GM12875 (cell line): ENCODE data around the gene NR6A1.

Source experiments
- H3K4me3 ChIP-seq: one replicate; pipeline ENCODE4 v1.5.1; 2011; ENCODE audit warnings: low read depth, low read length, control low read depth
- TF ChIP-seq, protein P1 (sequence below): IDR thresholded peaks from 2 replicates; pipeline ENCODE4 v1.5.1; 2011; ENCODE audit warnings: low read depth, mild to moderate bottlenecking, control low read depth, inconsistent platforms, low read length, moderate library complexity, borderline replicate concordance; ENCODE audit not compliant: insufficient read depth

NR6A1 gene

DNA sequence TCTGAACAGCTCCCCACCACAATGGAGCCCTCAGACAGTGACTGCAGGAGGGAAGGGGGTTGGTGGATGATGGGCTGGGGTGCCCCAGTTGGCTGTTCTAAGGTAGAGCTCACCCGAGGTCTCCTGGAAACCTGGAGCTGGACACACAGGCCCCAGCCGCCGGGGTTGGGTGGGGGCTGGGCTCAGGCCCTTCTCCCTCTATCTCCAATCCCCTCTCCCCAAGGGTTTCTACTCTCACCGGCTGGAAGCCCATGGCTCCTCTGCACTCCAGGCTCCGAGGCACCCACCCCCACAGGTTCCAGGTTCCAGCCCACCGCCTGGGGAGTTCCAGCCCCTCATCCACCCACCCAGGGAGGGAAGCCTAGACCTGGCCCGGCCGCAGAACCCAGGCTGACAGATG, 264.7 kb downstream of the NR6A1 start:
- H3K4me3 ChIP-seq: no peak overlapping the region
- TF ChIP-seq, protein P1, sequence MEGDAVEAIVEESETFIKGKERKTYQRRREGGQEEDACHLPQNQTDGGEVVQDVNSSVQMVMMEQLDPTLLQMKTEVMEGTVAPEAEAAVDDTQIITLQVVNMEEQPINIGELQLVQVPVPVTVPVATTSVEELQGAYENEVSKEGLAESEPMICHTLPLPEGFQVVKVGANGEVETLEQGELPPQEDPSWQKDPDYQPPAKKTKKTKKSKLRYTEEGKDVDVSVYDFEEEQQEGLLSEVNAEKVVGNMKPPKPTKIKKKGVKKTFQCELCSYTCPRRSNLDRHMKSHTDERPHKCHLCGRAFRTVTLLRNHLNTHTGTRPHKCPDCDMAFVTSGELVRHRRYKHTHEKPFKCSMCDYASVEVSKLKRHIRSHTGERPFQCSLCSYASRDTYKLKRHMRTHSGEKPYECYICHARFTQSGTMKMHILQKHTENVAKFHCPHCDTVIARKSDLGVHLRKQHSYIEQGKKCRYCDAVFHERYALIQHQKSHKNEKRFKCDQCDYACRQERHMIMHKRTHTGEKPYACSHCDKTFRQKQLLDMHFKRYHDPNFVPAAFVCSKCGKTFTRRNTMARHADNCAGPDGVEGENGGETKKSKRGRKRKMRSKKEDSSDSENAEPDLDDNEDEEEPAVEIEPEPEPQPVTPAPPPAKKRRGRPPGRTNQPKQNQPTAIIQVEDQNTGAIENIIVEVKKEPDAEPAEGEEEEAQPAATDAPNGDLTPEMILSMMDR: no peak

DNA sequence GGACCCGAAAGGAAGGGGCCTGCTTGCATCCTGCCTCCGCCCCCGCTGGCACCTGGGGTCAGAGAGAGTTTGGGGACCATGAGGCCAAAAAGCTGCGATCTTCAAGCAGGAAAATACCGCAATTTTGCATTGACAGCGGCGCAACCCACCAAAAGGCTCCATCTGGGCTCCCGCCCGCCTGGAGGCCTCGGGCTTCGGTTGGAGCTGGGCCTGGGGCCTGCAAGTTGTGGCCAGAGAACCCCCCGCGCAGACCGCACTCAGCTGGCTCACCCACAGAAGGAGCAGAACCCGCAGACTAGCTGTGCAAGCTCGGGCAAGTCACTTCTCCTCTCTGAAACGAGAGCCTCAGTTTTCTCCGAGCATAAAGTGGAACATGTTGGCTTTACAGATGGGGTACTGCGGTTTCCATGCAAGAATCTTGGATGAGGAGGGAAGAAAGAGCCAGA, 265.2 kb downstream of the NR6A1 start:
- H3K4me3 ChIP-seq: no peak overlapping the region
- TF ChIP-seq, protein P1: no peak

DNA sequence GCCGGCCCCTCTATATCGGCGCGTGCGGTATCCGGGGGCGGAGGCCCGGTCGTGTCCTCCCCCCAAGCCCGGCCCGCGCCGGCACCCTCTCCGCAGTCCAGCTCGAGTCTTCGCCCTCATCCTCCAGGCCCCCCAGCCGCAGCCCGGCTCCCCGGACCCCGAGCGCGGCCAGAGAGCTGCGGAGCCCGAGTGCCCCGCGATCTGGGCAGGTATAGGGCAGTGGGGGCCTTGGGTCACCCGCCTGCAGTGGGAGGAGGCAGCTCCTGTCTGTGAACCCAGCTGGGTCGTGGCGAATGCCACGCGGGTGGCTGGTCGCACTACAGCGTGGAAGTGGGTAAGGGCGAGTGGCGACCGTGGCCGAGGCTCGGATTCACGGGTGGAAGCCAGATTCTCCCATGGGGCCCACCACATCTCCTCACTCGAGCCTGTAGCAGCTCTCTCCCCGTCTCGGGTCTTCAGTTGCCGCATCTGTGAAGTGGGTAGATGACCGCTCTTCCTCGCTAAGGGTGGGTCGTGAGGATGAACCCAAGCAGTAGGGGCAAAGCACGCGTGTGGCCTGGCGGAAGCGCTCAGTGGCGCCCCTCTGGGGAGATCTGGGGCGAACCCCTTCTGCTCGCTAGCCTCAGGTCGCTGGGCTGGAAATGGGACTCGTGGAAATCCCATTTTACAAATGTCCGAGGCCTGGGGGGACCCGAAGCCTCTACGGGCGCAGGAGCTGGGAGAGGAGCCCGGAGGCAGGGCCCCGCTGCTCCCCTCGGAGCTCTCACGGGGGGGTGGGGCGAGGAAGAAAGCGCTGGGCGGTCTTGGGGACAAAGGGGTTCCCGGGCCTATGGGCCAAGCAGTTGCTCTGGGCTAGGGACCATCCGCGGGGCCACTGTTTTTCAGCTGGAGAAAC, 265.9 kb downstream of the NR6A1 start:
- H3K4me3 ChIP-seq: no peak overlapping the region
- TF ChIP-seq, protein P1: no peak

DNA sequence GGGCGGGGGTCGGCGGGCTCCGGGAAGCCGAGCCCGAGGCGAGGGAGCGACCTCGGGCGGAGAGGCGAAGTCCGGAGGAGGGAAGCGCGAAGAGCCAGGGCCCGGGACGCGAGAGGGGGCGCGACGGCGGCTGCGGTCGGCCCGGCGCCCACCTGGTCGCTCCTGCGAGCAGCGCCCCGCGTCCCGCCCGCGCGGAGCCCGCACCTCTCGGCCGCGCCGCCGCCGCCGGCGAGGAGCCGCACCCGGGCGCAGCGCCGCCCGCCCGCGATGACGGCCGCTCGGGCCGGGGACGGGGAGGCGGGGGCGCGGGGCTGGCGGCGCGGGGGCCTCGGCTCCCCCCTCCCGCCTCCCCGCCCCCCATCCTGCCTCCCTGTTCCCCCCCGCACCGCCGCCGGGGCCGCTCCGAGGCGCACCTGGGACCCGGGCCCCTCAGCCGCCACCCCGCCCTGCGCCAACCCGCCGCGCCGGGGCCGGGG, 266.5 kb downstream of the NR6A1 start:
- H3K4me3 ChIP-seq: no peak overlapping the region
- TF ChIP-seq, protein P1: no peak

DNA sequence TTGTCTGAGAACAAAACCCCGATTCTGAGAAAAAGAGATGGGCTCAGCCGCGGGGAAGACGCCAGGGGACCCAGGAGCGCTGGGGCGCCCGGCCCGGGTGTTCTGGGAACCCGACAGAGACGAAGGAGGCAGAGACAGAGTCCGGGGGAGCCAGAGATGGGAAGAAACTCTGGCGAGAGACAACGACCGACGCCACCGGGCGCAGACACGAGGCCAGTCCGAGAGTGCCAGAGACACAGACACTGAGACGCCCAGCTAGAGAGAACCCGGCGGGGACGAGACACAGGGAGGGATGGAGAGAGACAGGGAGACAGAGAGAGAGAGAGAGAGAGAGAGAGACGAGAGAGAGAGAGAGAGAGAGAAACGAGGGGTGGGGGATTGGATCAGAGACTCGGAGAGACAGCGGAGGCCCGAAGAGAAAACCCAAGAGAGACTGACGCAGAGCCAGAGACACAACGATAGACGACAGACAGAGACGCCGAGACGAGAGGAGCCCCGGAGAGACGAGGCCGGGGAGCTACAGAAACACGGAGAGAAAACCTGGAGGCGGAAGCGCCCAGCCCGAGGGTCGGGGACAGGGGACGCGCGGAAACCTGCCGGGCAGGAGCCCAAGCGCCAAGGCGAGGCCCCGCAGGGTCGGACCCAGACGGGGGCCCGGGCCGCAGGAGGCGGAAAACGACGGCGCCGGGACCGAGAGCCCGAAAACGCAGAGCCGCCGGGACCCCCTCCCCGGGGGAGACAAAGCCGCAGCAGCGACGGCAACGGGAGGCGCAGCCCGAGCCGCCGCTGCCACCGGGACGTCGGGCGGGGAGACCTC, 267.2 kb downstream of the NR6A1 start:
- no peak overlapping the region for H3K4me3 ChIP-seq
- TF ChIP-seq, protein P1: no peak

DNA sequence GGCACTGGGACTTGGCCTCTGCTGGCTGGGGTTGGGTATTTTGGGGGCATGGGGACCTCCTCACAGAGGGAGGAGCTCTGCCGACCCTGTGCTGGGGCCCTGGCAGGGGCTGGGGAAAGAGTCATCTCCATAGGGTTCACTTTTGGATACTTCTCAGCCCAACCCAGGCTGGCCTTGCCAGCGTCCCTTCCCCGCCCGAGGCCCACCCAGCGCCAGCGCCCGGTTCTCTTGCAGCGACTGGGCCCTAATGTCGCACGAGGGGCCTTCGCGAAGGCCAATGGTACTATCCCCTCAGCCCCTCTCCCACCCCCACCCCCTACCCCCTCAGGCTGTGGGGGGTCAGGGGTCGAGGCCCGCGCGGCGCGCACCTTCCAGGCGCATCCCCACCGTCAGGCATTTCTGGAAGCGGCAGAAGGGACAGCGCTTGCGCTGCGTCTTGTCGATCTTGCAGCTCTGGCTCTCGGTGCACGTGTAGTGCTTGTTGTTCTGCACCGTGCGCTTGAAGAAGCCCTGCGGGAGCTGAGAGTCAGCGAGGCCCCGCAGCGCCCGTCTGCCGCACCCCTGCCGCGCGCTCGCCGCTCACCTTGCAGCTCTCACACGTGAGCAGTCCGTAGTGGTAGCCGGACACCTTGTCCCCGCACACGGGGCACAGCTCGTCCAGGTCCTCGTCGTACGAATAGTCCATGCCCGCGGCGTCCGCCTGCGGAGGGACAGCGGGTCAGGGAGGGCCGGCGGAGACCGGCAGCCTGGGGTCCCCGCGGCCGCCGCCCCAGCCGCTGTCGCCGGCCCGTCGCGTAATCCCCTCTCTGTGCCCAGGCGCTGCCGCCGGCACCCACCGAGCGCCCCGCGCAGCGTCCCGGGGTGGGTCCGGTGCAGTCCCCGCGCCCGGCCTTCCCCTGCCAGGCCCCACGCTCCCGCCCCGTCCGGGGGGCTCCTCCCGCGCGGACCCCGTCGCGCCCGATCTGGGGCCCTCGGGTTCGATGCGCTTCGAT, 268.1 kb downstream of the NR6A1 start:
- TF ChIP-seq, protein P1: no peak

More for the DNA sequence above, 268.1 kb downstream of the NR6A1 start:
- no peak overlapping the region for H3K4me3 ChIP-seq
